NT2/D1 (cell line): ENCODE results near the gene TMEM52.

Source experiments
- DNase-seq: peaks from one replicate; pipeline ENCODE4 v3.0.0-alpha.2; 2011; ENCODE audit warnings: low read depth, low spot score
- H3K27me3 ChIP-seq: 2 replicates; pipeline ENCODE4 v1.6.0; 2011; ENCODE audit warnings: mild to moderate bottlenecking; ENCODE audit not compliant: insufficient read length, insufficient read depth
- H3K36me3 ChIP-seq: 2 replicates; pipeline ENCODE4 v1.6.1; 2011; ENCODE audit warnings: mild to moderate bottlenecking, low read length, mixed read lengths; ENCODE audit not compliant: insufficient read depth, insufficient read length
- H3K4me1 ChIP-seq: 2 replicates; pipeline ENCODE4 v1.5.1; 2011; ENCODE audit not compliant: insufficient read depth, insufficient read length
- H3K4me3 ChIP-seq: 2 replicates; pipeline ENCODE4 v1.5.1; 2011; ENCODE audit warnings: low read depth; ENCODE audit not compliant: insufficient read length
- H3K9ac ChIP-seq: 2 replicates; pipeline ENCODE4 v1.6.0; 2011; ENCODE audit warnings: low read depth; ENCODE audit not compliant: insufficient read length
- H3K9me3 ChIP-seq: 2 replicates; pipeline ENCODE4 v1.5.1; 2011; ENCODE audit warnings: mild to moderate bottlenecking, low read length; ENCODE audit not compliant: insufficient read depth
- SUZ12 ChIP-seq: IDR thresholded peaks from 2 replicates; pipeline ENCODE4 v1.6.1; 2011; ENCODE audit not compliant: insufficient read length, insufficient read depth; ENCODE audit errors: extremely low read depth
- YY1 ChIP-seq: IDR thresholded peaks from 2 replicates; pipeline ENCODE4 v1.6.1; 2011; ENCODE audit not compliant: insufficient read length, insufficient read depth
- ZNF274 ChIP-seq: IDR thresholded peaks from 2 replicates; pipeline ENCODE4 v1.6.1; 2011; ENCODE audit warnings: mild to moderate bottlenecking, low read depth, low read length

TMEM52 gene

DNA sequence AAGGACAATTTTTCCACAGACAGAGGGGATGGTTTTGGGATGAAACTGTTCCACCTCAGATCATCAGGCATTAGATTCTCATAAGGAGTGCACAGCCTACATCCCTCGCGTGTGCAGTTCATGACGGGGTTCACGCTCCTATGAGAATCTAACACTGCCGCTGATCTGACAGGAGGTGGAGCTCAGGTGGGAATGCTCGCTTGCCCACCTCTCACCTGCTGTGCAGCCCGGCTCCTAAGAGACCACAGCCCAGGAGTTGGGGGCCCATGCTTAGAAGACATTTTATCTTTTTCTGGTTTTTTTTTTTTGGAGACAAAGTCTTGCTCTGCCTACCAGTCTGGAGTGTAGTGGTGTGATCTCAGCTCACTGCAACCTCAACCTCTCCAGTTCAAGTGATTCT, 44.2 kb downstream of the TMEM52 start:
- Histone ChIP-seq H3K4me1 (peaks cover 17% of the 10 kb centered on the region), H3K9ac (no peak overlapping the region), H3K9me3 (no peaks in the 10 kb centered on the region), H3K27me3 (no peaks in the 10 kb centered on the region), H3K4me3 (no peak overlapping the region), H3K36me3 (peaks cover 75% of the 10 kb centered on the region)
- TF ChIP-seq YY1 = no peak
- no peak for TF ChIP-seq ZNF274
- TF ChIP-seq SUZ12 = no peak
- DNase-seq = no peak

DNA sequence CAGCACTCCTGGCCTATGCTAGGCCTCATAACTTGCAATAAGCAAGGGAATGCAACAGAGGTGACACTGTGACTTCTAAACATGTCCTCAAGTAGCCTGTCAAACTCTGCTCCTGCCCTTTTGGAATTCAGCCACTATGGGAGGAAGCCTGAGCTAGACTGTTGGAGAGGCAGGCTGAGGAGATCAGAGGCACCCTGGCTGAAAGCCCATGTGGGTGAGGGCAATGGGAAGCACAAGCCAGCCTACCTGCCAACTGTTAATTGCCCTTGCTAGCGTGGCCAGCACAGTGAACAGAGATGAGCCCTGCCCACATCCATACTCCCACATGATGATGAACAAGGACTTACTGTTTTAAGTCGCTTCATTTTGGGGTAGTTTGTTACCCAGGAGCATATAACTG, 45.9 kb downstream of the TMEM52 start:
- H3K27me3 ChIP-seq = no peaks in the 10 kb centered on the region
- no peak overlapping the region for H3K4me3 ChIP-seq
- H3K9me3 ChIP-seq = no peaks in the 10 kb centered on the region
- TF ChIP-seq ZNF274 (no peak), SUZ12 (no peak), YY1 (no peak)
- H3K36me3 ChIP-seq = peaks cover 60% of the 10 kb centered on the region
- H3K4me1 ChIP-seq = peaks cover 14% of the 10 kb centered on the region
- no peak for DNase-seq
- no peak overlapping the region for H3K9ac ChIP-seq

DNA sequence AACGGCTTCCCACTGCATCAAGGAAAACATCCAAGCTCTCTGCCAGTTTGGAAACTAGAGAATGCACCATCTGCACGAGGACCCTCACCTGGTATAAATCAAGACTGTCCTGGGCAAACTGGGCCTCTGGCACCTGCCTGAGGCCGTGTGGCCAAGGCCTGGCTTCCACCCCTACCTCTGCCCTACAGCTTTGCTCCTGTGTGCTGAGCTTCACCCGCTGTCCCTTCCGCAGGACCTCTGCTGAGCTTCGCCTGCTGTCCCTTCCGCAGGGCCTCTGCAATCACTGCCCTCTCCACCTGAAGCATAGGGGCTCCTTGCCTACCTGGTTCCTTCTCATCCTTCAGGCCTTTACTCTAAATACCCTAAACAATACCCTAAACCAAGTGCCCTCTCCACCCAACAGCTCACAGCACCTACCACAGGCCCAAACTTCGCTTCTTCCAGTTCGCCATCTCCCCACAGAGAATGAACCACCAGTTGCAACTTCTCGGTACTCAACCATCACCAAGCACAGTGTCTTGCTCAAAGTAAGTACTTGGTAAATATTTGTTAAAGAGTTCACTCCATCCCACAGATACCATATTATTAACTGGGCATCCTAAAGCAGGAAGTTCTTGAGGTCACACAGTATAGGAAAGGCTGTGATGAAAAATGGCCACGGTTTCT, 46.6 kb downstream of the TMEM52 start:
- no peaks in the 10 kb centered on the region for H3K27me3 ChIP-seq
- H3K4me1 ChIP-seq = peaks cover 12% of the 10 kb centered on the region
- no peak for DNase-seq
- no peak for TF ChIP-seq SUZ12
- TF ChIP-seq YY1 = no peak
- H3K4me3 ChIP-seq = no peak overlapping the region
- H3K9ac ChIP-seq = peak overlapping the region; percentile 11
- H3K36me3 ChIP-seq = peaks cover 56% of the 10 kb centered on the region
- H3K9me3 ChIP-seq = no peaks in the 10 kb centered on the region

DNA sequence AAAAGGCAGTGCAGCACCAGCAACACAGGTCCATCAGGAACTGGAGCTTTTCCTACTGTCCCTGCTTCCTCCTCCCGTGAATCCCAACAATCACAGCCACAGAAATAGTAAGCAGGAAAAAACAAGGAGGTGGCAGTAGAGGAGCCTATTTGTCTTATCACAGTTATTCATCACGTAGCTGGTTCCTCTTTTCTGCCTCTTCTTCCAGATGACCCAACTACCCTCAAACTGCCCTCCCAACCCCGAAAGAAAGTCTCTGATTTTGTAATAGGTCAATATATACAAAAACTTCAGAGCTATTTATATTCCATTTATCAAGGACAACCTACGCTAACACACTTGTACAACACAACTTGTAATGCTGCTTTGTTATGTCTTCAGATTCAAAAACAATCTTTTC, 49.6 kb downstream of the TMEM52 start:
- TF ChIP-seq ZNF274 (no peak), YY1 (no peak), SUZ12 (no peak)
- Histone ChIP-seq H3K4me3 (no peak overlapping the region), H3K36me3 (peaks cover 32% of the 10 kb centered on the region), H3K4me1 (peaks cover 5% of the 10 kb centered on the region), H3K9me3 (no peaks in the 10 kb centered on the region), H3K27me3 (no peaks in the 10 kb centered on the region), H3K9ac (no peak overlapping the region)
- DNase-seq = no peak
